Putamen (tissue), 1 donor: ENCODE measurements around the gene PLA2G2E.

Source experiments
- DNase-seq: peaks from one replicate; pipeline ENCODE4 v3.0.0-alpha.2; 2016; ENCODE audit warnings: low spot score

PLA2G2E gene

GRCh38 chr1:19923137-19923952 is at the start of gene PLA2G2E:
TSS of gene PLA2G2E (minus strand) at chr1:19923617. CDS start at chr1:19923559, 58 bp downstream.
- DNase-seq: no peak

- no peak for DNase-seq
Observed at GRCh38 chr1:19971664-19972063, 48.2 kb upstream of the PLA2G2E start.

GRCh38 chr1:19969898-19970660 is 46.7 kb upstream of the PLA2G2E start:
- DNase-seq: no peak

GRCh38 chr1:19967808-19968207 is 44.4 kb upstream of the PLA2G2E start:
- DNase-seq: no peak

- DNase-seq: no peak
Observed at GRCh38 chr1:19964542-19964941, 41.1 kb upstream of the PLA2G2E start.

- no peak for DNase-seq
Observed at GRCh38 chr1:19963636-19964035, 40.2 kb upstream of the PLA2G2E start.

GRCh38 chr1:19960591-19960990 is 37.2 kb upstream of the PLA2G2E start:
- no peak for DNase-seq

- no peak for DNase-seq
Observed at GRCh38 chr1:19957779-19958178, 34.4 kb upstream of the PLA2G2E start.

- DNase-seq: no peak
Observed at GRCh38 chr1:19955534-19956170, 32.2 kb upstream of the PLA2G2E start.

- DNase-seq: no peak
Observed at GRCh38 chr1:19954059-19954458, 30.6 kb upstream of the PLA2G2E start.

- no peak for DNase-seq
Observed at GRCh38 chr1:19949016-19949415, 25.6 kb upstream of the PLA2G2E start.

- DNase-seq: no peak
Observed at GRCh38 chr1:19946971-19947370, 23.6 kb upstream of the PLA2G2E start.

GRCh38 chr1:19946331-19946751 is 22.9 kb upstream of the PLA2G2E start:
- no peak for DNase-seq

GRCh38 chr1:19945914-19946313 is 22.5 kb upstream of the PLA2G2E start:
- no peak for DNase-seq

GRCh38 chr1:19942657-19943056 is 19.2 kb upstream of the PLA2G2E start:
- no peak for DNase-seq

GRCh38 chr1:19942088-19942487 is 18.7 kb upstream of the PLA2G2E start:
- no peak for DNase-seq

GRCh38 chr1:19941206-19941568 is 17.8 kb upstream of the PLA2G2E start:
- DNase-seq: no peak

- no peak for DNase-seq
Observed at GRCh38 chr1:19940486-19941205, 17.2 kb upstream of the PLA2G2E start.

GRCh38 chr1:19938472-19938871 is 15.1 kb upstream of the PLA2G2E start:
- no peak for DNase-seq

GRCh38 chr1:19936061-19936750 is 12.8 kb upstream of the PLA2G2E start:
- DNase-seq: no peak

- DNase-seq: no peak
Observed at GRCh38 chr1:19934336-19934735, 10.9 kb upstream of the PLA2G2E start.

- DNase-seq: no peak
Observed at GRCh38 chr1:19932866-19933265, 9.4 kb upstream of the PLA2G2E start.
